Gastroesophageal sphincter (tissue), 4 donors: Measurements from ENCODE around the gene FRRS1. TPM values are rescaled to one million over a fixed set of nuclear protein-coding genes. Genes with fewer than 3 reads are reported as not detected.

ENCODE experiments used
- ATAC-seq: fragments of 150-250 bp; one replicate; pipeline ENCODE4 v1.9.1; 2016; ENCODE audit warnings: mild to moderate bottlenecking, moderate library complexity
- H3K27ac ChIP-seq, 4 donors: fragments of 200-600 bp; sonication (generic) in 3 of 4; 1 replicate in 3 of 4; 2 replicates in 1 of 4; pipeline ENCODE4 v1.5.1; 2016 to 2019
- H3K27me3 ChIP-seq: fragments of 200-600 bp; sonication (generic); one replicate; pipeline ENCODE4 v1.5.1; 2019
- H3K36me3 ChIP-seq, 2 donors: fragments of 200-600 bp; sonication (generic); one replicate each; pipeline ENCODE4 v1.5.1; 2019; ENCODE audit warnings: control low read depth in 1 of 2
- H3K4me1 ChIP-seq, 3 donors: fragments of 200-600 bp; sonication (generic); 1 replicate in 2 of 3; 2 replicates in 1 of 3; pipeline ENCODE4 v1.5.1; 2016 to 2019; ENCODE audit warnings: control low read depth in 2 of 3
- H3K4me3 ChIP-seq, 2 donors: fragments of 200-600 bp; sonication (generic); one replicate each; pipeline ENCODE4 v1.5.1; 2019; ENCODE audit warnings: mild to moderate bottlenecking in 1 of 2, moderate library complexity in 1 of 2
- H3K9me3 ChIP-seq, 3 donors: fragments of 200-600 bp; sonication (generic); one replicate each; pipeline ENCODE4 v1.5.1; 2017 to 2019; ENCODE audit warnings: control low read depth in 2 of 3
- EP300 ChIP-seq: sonication (generic); formaldehyde crosslinking; IDR thresholded peaks from one replicate; pipeline ENCODE4 v1.6.1; 2017; ENCODE audit warnings: antibody characterized with exemption, mild to moderate bottlenecking
- POLR2A ChIP-seq, 2 donors: fragments of 450-650 bp; IDR thresholded peaks; one replicate each; pipeline ENCODE4 v1.6.1; 2017; ENCODE audit warnings: antibody characterized with exemption in 2 of 2, mild to moderate bottlenecking in 2 of 2, moderate library complexity in 1 of 2
- POLR2AphosphoS5 ChIP-seq: sonication (generic); formaldehyde crosslinking; IDR thresholded peaks from one replicate; pipeline ENCODE4 v1.6.1; 2017; ENCODE audit warnings: antibody characterized with exemption
- WGBS, 2 donors: methylation state at CpG; one replicate each; pipeline ENCODE4 v1.1.5; 2018; ENCODE audit warnings: low coverage in 1 of 2; 5-methylcytosine and 5-hydroxymethylcytosine counted together
- total RNA-seq, 4 donors: library from RNA; depleted of rRNA; stranded (reverse); fragments of >200 nt; gene quantifications; one replicate each; pipeline ENCODE4 v1.1.0, GENCODE V29; 2016
- TF ChIP-seq, protein P1 (sequence below), 4 experiments: fragments of 200-600 bp in 2 of 4; fragments of 450-650 bp in 2 of 4; sonication (generic) in 1 of 4; IDR thresholded peaks; one replicate each; pipeline ENCODE4 v1.5.1; 2017 to 2019; ENCODE audit warnings: antibody characterized with exemption in 4 of 4, mild to moderate bottlenecking in 2 of 4, moderate library complexity in 2 of 4

The FRRS1 gene, protein sequence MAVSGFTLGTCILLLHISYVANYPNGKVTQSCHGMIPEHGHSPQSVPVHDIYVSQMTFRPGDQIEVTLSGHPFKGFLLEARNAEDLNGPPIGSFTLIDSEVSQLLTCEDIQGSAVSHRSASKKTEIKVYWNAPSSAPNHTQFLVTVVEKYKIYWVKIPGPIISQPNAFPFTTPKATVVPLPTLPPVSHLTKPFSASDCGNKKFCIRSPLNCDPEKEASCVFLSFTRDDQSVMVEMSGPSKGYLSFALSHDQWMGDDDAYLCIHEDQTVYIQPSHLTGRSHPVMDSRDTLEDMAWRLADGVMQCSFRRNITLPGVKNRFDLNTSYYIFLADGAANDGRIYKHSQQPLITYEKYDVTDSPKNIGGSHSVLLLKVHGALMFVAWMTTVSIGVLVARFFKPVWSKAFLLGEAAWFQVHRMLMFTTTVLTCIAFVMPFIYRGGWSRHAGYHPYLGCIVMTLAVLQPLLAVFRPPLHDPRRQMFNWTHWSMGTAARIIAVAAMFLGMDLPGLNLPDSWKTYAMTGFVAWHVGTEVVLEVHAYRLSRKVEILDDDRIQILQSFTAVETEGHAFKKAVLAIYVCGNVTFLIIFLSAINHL
- 1 to 10 TPM; 2.5 to 5.3 (median 3.1) TPM for total RNA-seq

DNA sequence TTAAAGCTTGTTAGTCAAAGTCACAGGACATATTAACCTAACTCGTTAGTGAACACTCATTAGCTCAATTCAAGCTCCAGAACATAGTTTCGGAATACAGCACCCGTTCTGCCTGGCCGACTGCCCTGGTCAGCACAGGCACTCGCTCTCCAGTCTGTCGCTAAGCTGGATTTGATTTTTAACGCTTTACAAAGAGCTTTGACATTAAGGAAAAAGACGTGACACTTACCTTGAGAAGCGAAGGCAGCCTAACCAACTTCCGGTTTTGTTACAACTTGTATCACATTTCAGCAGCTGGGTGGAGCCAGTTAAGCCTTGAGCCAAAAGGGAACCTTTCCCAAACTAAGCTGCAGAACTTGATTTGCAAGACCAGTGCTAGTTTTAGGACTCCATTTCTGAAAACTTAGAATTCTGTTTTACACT is at the start of gene FRRS1:
FRRS1 (minus strand) TSS at position 258 of the 423 bp plus-strand sequence. CDS start 17,867 bp downstream, outside the sequence.
- no peaks in the 10 kb centered on the region for H3K27me3 ChIP-seq
- peak; percentile 68 for ATAC-seq
- peaks cover 0 to 28% (median 0%) of the 10 kb centered on the region in 3 donors for H3K4me1 ChIP-seq
- peak within 1 kb of the TSS; percentile 60 to 87 (median 70) for H3K27ac ChIP-seq
- 0 to 1% methylated on average over 10 of the region's 10 CpGs for WGBS, 2 donors
- H3K36me3 ChIP-seq, result no peaks in the 10 kb centered on the region
- H3K4me3 ChIP-seq, result peak within 1 kb of the TSS; percentile 55 to 99
- no peaks in the 10 kb centered on the region for H3K9me3 ChIP-seq
- TF ChIP-seq, protein P1, sequence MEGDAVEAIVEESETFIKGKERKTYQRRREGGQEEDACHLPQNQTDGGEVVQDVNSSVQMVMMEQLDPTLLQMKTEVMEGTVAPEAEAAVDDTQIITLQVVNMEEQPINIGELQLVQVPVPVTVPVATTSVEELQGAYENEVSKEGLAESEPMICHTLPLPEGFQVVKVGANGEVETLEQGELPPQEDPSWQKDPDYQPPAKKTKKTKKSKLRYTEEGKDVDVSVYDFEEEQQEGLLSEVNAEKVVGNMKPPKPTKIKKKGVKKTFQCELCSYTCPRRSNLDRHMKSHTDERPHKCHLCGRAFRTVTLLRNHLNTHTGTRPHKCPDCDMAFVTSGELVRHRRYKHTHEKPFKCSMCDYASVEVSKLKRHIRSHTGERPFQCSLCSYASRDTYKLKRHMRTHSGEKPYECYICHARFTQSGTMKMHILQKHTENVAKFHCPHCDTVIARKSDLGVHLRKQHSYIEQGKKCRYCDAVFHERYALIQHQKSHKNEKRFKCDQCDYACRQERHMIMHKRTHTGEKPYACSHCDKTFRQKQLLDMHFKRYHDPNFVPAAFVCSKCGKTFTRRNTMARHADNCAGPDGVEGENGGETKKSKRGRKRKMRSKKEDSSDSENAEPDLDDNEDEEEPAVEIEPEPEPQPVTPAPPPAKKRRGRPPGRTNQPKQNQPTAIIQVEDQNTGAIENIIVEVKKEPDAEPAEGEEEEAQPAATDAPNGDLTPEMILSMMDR (IDR thresholded peaks at IDR 0.05), result peak in 1 of 4 experiments; percentile 21
- no peak for TF ChIP-seq POLR2AphosphoS5

- Histone ChIP-seq H3K9me3 (no peaks in the 10 kb centered on the region), H3K27ac (no peak overlapping the region), H3K4me3 (no peak overlapping the region), H3K27me3 (no peaks in the 10 kb centered on the region), H3K4me1 (peaks cover 0 to 1% (median 0%) of the 10 kb centered on the region in 3 donors), H3K36me3 (no peaks in the 10 kb centered on the region)
- ATAC-seq, result no peak
- no peak for TF ChIP-seq POLR2A (IDR thresholded peaks at IDR 0.05)
- TF ChIP-seq EP300, result no peak
- TF ChIP-seq, protein P1 (IDR thresholded peaks at IDR 0.05), result no peak
- no peak for TF ChIP-seq POLR2AphosphoS5
- WGBS, 2 donors, result 75 to 100% methylated on average over 1 to 3 of the region's 3 CpGs
These were observed 48.0 kb upstream of the FRRS1 start for GRCh38 chr1:99814373-99814900.

DNA sequence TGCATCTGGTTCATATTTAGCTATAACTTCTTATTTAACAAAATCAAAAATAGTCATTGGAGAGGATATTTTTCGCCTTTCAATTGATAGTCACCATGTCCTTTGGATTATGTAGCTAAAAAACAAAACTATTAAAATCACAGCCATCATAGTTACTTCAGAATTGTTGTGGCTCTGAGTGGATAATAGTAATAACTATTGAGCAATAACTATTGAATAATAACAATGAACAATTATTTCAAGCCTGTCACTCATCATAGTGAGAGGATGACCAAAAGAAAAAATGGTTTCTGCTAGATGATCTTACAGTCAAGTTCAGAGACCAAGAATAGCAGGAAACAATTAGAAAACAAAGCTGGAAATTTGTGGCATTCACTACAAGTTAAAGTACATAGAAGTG is 45.3 kb upstream of the FRRS1 start:
- Histone ChIP-seq H3K27ac (no peak overlapping the region), H3K36me3 (no peaks in the 10 kb centered on the region), H3K27me3 (no peaks in the 10 kb centered on the region), H3K4me1 (peaks cover 0 to 14% (median 0%) of the 10 kb centered on the region in 3 donors), H3K9me3 (no peaks in the 10 kb centered on the region), H3K4me3 (no peak overlapping the region)
- TF ChIP-seq, protein P1 (IDR thresholded peaks at IDR 0.05), result no peak
- ATAC-seq, result no peak
- 92 to 100% methylated on average over 1 of the region's 1 CpG for WGBS, 2 donors

- Histone ChIP-seq H3K4me1 (peaks cover 0 to 14% (median 0%) of the 10 kb centered on the region in 3 donors), H3K36me3 (no peaks in the 10 kb centered on the region), H3K4me3 (no peak overlapping the region), H3K9me3 (no peaks in the 10 kb centered on the region), H3K27ac (no peak overlapping the region), H3K27me3 (no peaks in the 10 kb centered on the region)
- ATAC-seq, result no peak
- WGBS, 2 donors, result 100% methylated on average over 1 of the region's 1 CpG; no CpG with 5 or more reads in 1 of the 2 donors
- TF ChIP-seq, protein P1 (IDR thresholded peaks at IDR 0.05), result no peak
These were observed 44.6 kb upstream of the FRRS1 start for GRCh38 chr1:99811075-99811474.
